GM10266 (cell line): Measurements from ENCODE around the gene ACIN1.
A peak's percentile ranks its signal among the peaks of the same experiment; 100 is the strongest.

Experiments used
- DNase-seq: peaks from one replicate; pipeline ENCODE4 v3.0.0; 2012; ENCODE audit errors: extremely low spot score
- TF ChIP-seq, protein P1 (sequence below): IDR thresholded peaks from 2 replicates; pipeline ENCODE4 v1.5.1; 2012; ENCODE audit warnings: mild to moderate bottlenecking, low read depth; ENCODE audit not compliant: control insufficient read depth, insufficient read depth; ENCODE audit errors: missing control alignments

ACIN1 gene

DNA sequence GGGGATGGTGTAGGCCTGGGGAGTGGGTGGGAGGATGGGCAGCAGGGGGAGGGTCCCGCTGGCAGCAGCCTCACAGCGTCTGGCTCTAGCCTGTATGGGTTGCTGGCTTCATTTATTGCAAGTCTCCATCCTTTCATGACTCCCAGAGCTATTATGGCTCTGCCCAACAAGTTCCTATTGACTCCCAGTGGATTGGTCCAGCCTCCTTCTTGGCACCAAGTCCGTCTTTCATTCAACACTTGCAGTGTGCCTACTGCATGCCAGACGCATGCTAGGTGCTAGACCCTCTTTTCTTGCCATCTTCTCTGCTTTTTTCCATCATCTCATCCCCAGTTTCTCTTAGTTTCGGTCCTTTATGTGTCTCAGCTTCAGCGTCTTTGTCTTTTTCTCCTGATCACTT, 51.8 kb downstream of the ACIN1 start:
- DNase-seq = no peak
- TF ChIP-seq, protein P1, sequence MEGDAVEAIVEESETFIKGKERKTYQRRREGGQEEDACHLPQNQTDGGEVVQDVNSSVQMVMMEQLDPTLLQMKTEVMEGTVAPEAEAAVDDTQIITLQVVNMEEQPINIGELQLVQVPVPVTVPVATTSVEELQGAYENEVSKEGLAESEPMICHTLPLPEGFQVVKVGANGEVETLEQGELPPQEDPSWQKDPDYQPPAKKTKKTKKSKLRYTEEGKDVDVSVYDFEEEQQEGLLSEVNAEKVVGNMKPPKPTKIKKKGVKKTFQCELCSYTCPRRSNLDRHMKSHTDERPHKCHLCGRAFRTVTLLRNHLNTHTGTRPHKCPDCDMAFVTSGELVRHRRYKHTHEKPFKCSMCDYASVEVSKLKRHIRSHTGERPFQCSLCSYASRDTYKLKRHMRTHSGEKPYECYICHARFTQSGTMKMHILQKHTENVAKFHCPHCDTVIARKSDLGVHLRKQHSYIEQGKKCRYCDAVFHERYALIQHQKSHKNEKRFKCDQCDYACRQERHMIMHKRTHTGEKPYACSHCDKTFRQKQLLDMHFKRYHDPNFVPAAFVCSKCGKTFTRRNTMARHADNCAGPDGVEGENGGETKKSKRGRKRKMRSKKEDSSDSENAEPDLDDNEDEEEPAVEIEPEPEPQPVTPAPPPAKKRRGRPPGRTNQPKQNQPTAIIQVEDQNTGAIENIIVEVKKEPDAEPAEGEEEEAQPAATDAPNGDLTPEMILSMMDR = no peak

DNA sequence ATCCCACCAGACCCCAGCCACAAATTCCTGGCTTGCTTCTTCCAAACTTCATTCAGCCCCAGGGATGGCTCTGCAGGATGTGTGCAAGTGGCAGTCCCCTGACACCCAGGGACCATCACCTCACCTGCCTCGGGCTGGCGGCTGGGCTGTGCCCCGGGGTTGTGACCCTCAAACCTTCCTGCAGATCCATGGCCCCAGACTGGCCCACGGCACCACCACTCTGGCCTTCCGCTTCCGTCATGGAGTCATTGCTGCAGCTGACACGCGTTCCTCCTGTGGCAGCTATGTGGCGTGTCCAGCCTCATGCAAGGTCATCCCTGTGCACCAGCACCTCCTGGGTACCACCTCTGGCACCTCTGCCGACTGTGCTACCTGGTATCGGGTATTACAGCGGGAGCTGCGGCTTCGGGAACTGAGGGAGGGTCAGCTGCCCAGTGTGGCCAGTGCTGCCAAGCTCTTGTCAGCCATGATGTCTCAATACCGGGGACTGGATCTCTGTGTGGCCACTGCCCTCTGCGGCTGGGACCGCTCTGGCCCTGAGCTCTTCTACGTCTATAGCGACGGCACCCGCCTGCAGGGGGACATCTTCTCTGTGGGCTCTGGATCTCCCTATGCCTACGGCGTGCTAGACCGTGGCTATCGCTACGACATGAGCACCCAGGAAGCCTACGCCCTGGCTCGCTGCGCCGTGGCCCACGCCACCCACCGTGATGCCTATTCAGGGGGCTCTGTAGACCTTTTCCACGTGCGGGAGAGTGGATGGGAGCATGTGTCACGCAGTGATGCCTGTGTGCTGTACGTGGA, 52.6 kb downstream of the ACIN1 start, which contains the start of gene PSMB11:
Gene PSMB11, plus strand, starts transcription at position 51 of the 804 bp plus-strand sequence. Its CDS starts 14 bp downstream, at position 65.
- TF ChIP-seq, protein P1 = no peak
- no peak for DNase-seq

DNA sequence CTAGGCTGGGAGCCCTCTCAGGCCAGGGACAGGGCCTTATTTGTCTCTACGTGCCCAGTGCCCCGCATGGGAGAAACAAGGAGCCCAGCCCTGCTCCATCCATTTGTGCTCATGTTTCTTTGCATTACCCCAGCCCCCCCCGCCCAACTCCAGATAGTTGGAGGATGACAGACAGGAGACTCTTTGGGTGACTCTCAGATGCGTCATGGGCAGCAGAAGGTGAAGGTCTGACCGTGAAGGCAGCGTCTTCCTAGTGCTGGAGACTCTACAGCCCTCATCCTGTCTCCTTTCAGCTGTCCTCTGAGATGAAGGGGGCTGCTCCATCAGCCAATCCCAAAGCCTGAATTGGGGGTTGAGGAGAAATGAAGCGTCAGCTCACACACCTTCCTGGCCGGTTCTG, 53.2 kb downstream of the ACIN1 start:
- DNase-seq = no peak
- TF ChIP-seq, protein P1 = no peak

DNA sequence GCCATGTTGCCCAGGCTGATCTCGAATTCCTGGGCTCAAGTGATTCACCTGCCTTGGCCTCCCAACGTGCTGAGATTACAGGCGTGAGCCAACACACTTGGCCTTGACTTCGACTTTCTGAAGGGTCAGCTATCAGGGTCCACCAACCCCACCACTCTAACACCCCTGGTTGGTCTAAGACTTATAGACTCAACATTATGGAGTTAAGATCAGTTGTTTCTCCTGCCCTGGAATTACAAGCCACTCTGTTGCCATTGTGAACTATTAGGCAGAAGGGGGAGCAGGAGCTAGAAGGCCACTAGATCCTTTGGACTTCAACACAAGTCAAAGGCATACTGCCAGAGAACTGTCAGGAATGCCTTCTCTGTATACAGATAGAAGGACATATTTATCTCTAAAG, 54.8 kb downstream of the ACIN1 start:
- TF ChIP-seq, protein P1 = no peak
- no peak for DNase-seq

DNA sequence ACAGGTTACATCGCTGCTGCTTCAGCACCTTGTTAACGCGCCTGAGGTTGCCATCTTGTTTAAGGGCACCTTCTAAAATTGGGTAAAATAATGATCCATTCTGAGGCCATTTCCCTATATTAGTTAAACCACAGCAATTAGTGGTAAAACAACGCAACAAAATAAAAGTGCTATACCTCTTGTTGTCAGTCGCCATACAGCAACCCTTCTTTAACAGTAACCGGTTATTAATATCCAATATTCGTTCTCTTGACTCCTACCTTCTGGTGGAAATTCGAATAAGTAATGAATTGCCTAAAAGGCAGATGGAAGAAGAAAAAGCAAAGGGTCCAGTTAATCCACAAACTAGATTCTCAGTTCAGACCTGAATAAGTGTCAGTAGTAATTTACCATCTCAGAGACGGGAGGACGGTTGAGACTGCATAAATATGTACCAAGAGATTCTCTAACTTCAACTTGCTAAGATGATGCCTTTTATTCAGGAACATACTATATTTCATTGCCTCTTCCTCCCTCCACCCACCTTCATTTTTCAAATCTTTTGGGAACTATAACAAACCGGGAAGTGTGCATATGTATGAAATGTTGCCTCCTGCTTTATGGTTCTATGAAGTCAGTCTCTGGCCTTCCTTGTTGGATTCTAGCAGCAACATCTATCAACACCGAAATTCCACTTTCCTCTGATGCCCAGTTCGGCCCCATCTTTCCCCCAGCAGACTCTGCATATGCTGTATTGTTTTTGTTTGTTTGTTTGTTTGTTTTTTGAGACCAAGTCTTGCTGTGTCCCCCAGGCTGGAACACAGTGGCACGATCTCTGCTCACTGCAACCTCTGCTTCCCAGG, 59.4 kb downstream of the ACIN1 start:
- TF ChIP-seq, protein P1 = no peak
- DNase-seq = no peak

DNA sequence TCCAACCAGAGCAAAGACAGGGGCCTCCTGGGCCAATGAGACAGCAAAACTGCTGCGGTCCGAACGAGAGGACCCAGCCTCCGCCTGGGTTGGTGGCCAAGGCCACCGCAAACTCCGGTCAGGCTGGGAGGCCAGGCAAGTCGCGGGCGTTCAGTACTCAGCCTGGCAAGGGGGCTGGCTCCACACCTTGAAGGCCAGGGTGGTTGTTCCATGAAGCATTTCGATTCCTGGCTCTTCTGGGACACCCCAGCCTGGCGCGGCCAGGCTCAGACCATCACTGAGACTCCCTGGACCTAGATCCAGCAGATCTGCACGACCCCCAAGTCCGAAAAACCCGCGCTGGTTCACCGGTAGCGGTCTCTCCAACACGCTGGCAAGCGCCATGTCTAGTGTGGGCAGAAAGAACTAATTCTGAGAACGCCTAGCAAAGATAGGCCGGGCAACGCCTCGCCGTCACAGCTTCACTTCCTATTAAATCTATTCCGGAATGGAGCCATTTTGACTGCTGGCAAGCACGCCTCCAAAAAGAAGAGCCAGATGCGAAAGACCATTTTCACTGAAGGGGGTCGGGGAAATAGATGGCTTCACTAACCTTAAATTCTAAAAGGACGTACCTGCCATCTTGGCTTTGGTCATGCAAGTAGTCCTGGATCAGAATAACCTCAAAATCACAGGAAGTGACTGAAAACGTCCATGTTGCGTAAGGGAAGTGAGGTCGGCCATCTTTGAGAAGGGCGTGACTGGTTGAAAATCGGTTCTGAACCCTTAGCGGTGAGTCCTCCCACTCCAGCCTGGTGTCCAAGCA, 60.2 kb downstream of the ACIN1 start, which contains the start of gene PSMB5:
Gene PSMB5, minus strand, starts transcription at position 403 of the 805 bp plus-strand sequence. Its CDS starts 19 bp downstream, at position 384.
- peak; percentile 89 for DNase-seq
- TF ChIP-seq, protein P1 = no peak
